ENCODE measurements around the gene P2RY8. TPM values are rescaled to one million over a fixed set of nuclear protein-coding genes. Genes with fewer than 3 reads are reported as not detected.

Gene P2RY8
- total RNA-seq, 1 experiment from 2014 or later: 0.37 TPM

- no peak for ATAC-seq
- DNase-seq (ENCODE audit: low spot score): no peak
- Mint-ChIP-seq H3K4me1 (peaks cover 11% of the 10 kb centered on the region), H3K9me3 (peaks cover 17% of the 10 kb centered on the region), H3K4me3 (no peak overlapping the region), H3K27me3 (ENCODE audit: low read depth) (peaks cover 11% of the 10 kb centered on the region), H3K36me3 (peaks cover 15% of the 10 kb centered on the region), H3K27ac (no peak overlapping the region)
- no peak for TF ChIP-seq TP53 (CRISPR knock-in tag; IDR thresholded peaks at IDR 0.05)
- TF ChIP-seq USF1 (CRISPR knock-in tag; IDR thresholded peaks at IDR 0.05): no peak
- TF ChIP-seq ZNF416 (CRISPR knock-in tag; IDR thresholded peaks at IDR 0.05): no peak
- TF ChIP-seq RORB (CRISPR knock-in tag; IDR thresholded peaks at IDR 0.05): no peak
- no peak for TF ChIP-seq IRF2 (CRISPR knock-in tag; IDR thresholded peaks at IDR 0.05; ENCODE audit: borderline replicate concordance, low read depth)
- TF ChIP-seq, protein P1, sequence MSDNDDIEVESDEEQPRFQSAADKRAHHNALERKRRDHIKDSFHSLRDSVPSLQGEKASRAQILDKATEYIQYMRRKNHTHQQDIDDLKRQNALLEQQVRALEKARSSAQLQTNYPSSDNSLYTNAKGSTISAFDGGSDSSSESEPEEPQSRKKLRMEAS (CRISPR knock-in tag; IDR thresholded peaks at IDR 0.05): no peak
- no peak for TF ChIP-seq GABPB1 (CRISPR knock-in tag; IDR thresholded peaks at IDR 0.05)
- TF ChIP-seq ETV6 (CRISPR knock-in tag; IDR thresholded peaks at IDR 0.05): no peak
- TF ChIP-seq ZMAT4 (CRISPR knock-in tag; IDR thresholded peaks at IDR 0.05): no peak
- no peak for TF ChIP-seq ZNF138 (CRISPR knock-in tag; conservative IDR thresholded peaks at IDR 0.05)
- CTCF ChIA-PET: no interaction called here
- POLR2A ChIA-PET: no interaction called here
Measured at GRCh38 chrX:1486177-1486576, 50.8 kb downstream of the P2RY8 start.

DNA sequence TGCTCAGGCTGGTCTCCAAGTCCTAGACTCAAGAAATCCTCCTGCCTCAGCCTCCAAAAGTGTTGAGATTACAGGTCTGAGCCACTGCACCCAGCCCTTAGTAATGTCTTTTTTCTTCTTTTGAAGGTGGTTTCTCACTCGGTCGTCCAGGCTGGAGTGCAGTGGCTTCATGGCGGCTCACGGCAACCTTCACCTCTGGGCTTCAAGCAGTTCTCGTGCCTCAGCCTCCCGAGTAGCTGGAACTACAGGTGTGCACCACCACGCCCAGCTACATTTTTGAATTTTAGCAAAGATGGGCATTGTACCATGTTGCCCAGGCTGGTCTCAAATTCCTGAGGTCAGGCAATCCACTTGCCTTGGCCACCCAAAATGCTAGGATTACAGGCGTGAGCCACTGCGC is 52.0 kb downstream of the P2RY8 start:
- POLR2A ChIA-PET: no interaction called here
- peaks cover 11% of the 10 kb centered on the region for H3K4me1 Mint-ChIP-seq
- DNase-seq (ENCODE audit: low spot score) (no peak), ATAC-seq (no peak)
- peaks cover 17% of the 10 kb centered on the region for H3K36me3 Mint-ChIP-seq
- H3K27me3 Mint-ChIP-seq (ENCODE audit: low read depth): peaks cover 14% of the 10 kb centered on the region
- H3K4me3 Mint-ChIP-seq: no peak overlapping the region
- no peak overlapping the region for H3K27ac Mint-ChIP-seq
- TF ChIP-seq RORB (CRISPR knock-in tag; IDR thresholded peaks at IDR 0.05): no peak
- CTCF ChIA-PET: no interaction called here
- H3K9me3 Mint-ChIP-seq: peaks cover 19% of the 10 kb centered on the region

DNA sequence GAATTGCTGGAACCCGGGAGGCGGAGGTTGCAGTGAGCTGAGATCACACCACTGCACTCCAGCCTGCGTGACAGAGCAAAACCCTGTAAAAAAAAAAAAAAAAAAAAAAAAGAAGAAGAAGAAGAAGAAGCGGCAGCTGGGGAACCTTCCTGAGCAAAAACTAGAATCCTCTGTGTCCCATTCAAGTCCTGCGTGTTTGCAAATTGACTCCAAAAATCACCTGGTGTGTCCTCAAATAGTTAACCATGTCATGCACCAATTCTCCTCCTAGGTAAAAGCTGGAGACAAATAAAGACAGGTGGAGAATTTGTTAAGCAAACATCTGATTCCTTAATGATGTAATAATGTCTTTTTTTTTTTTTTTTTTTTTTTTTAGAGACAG is 52.4 kb downstream of the P2RY8 start:
- Mint-ChIP-seq H3K4me3 (no peak overlapping the region), H3K36me3 (peaks cover 22% of the 10 kb centered on the region), H3K27me3 (ENCODE audit: low read depth) (peaks cover 16% of the 10 kb centered on the region), H3K4me1 (peaks cover 11% of the 10 kb centered on the region), H3K9me3 (peaks cover 23% of the 10 kb centered on the region), H3K27ac (no peak overlapping the region)
- POLR2A ChIA-PET: no interaction called here
- no peak for DNase-seq (ENCODE audit: low spot score)
- CTCF ChIA-PET: no interaction called here
- ATAC-seq: no peak
- TF ChIP-seq TP53 (CRISPR knock-in tag; IDR thresholded peaks at IDR 0.05) (no peak), FOXP4 (CRISPR knock-in tag; IDR thresholded peaks at IDR 0.05) (no peak), SMAD3 (CRISPR knock-in tag; IDR thresholded peaks at IDR 0.05; ENCODE audit: borderline replicate concordance) (no peak), IRF1 (CRISPR knock-in tag; IDR thresholded peaks at IDR 0.05) (no peak), STAT6 (CRISPR knock-in tag; conservative IDR thresholded peaks at IDR 0.05; ENCODE audit: low read depth) (no peak), GABPB1 (CRISPR knock-in tag; IDR thresholded peaks at IDR 0.05) (no peak), ESRRA (CRISPR knock-in tag; IDR thresholded peaks at IDR 0.05; ENCODE audit: borderline replicate concordance) (no peak), ZNF416 (CRISPR knock-in tag; IDR thresholded peaks at IDR 0.05) (no peak), USF2 (CRISPR knock-in tag; IDR thresholded peaks at IDR 0.05) (no peak), EMX1 (CRISPR knock-in tag; IDR thresholded peaks at IDR 0.05) (no peak), ATF1 (CRISPR knock-in tag; IDR thresholded peaks at IDR 0.05) (no peak)
- TF ChIP-seq, protein P2, sequence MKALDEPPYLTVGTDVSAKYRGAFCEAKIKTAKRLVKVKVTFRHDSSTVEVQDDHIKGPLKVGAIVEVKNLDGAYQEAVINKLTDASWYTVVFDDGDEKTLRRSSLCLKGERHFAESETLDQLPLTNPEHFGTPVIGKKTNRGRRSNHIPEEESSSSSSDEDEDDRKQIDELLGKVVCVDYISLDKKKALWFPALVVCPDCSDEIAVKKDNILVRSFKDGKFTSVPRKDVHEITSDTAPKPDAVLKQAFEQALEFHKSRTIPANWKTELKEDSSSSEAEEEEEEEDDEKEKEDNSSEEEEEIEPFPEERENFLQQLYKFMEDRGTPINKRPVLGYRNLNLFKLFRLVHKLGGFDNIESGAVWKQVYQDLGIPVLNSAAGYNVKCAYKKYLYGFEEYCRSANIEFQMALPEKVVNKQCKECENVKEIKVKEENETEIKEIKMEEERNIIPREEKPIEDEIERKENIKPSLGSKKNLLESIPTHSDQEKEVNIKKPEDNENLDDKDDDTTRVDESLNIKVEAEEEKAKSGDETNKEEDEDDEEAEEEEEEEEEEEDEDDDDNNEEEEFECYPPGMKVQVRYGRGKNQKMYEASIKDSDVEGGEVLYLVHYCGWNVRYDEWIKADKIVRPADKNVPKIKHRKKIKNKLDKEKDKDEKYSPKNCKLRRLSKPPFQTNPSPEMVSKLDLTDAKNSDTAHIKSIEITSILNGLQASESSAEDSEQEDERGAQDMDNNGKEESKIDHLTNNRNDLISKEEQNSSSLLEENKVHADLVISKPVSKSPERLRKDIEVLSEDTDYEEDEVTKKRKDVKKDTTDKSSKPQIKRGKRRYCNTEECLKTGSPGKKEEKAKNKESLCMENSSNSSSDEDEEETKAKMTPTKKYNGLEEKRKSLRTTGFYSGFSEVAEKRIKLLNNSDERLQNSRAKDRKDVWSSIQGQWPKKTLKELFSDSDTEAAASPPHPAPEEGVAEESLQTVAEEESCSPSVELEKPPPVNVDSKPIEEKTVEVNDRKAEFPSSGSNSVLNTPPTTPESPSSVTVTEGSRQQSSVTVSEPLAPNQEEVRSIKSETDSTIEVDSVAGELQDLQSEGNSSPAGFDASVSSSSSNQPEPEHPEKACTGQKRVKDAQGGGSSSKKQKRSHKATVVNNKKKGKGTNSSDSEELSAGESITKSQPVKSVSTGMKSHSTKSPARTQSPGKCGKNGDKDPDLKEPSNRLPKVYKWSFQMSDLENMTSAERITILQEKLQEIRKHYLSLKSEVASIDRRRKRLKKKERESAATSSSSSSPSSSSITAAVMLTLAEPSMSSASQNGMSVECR (CRISPR knock-in tag; IDR thresholded peaks at IDR 0.05; ENCODE audit: borderline replicate concordance): no peak
